A549 treated with AZD9567 at 1 μM for 4 hours (cell line): ENCODE data around the gene FAM131B. TPM values are rescaled to one million over a fixed set of nuclear protein-coding genes. Genes with fewer than 3 reads are reported as not detected.

ENCODE experiments used
- total RNA-seq: library from RNA; stranded (reverse); fragments of 200-300 nt; extraction: Qiagen RNA extraction; gene quantifications from 5 replicates; pipeline ENCODE4 v1.2.3, GENCODE V29; 2022; ENCODE audit not compliant: insufficient read depth

The FAM131B gene
- 0.26 to 0.41 TPM (median 0.37 TPM) in 4 of 5 replicates, not detected in the other for total RNA-seq

GRCh38 chr7:143362131-143363015 lies at the start of gene FAM131B:
Gene FAM131B (minus strand): TSS chr7:143362713. CDS start chr7:143362603, 110 bp downstream.

GRCh38 chr7:143408686-143409561 lies 46.4 kb upstream of the FAM131B start, which contains the start of gene EPHA1:
Gene EPHA1 (minus strand): TSS chr7:143408856. CDS start chr7:143408805, 51 bp downstream.

GRCh38 chr7:143380646-143381426 lies 18.3 kb upstream of the FAM131B start, which contains the start of gene ZYX:
Gene ZYX (plus strand): TSS chr7:143381345. CDS start chr7:143381572, 227 bp downstream.

GRCh38 chr7:143315776-143316175 lies 46.7 kb downstream of the FAM131B start, which contains the start of gene CLCN1:
Gene CLCN1 (plus strand): TSS chr7:143316111. CDS start chr7:143316213, 102 bp downstream.

Other genes starting within 250 kb of the FAM131B start
- gene PIP, start 230.6 kb downstream of the FAM131B start, total RNA-seq = 0.27 to 0.28 TPM in 2 of 5 replicates, not detected in the others
- gene TAS2R39, start 179.3 kb downstream of the FAM131B start, total RNA-seq = not detected in 5 replicates
- gene TAS2R40, start 140.7 kb downstream of the FAM131B start, total RNA-seq = not detected in 5 replicates
- 118 to 128 TPM (median 122 TPM) in 5 replicates for gene GSTK1, start 99.3 kb downstream of the FAM131B start, total RNA-seq
- 0.79 to 1.1 TPM (median 0.89 TPM) in 4 of 5 replicates, not detected in the other for gene TMEM139, start 77.8 kb downstream of the FAM131B start, total RNA-seq
- gene CASP2, start 74.4 kb downstream of the FAM131B start, total RNA-seq = 17.8 to 19.7 TPM (median 19.1 TPM) in 5 replicates
- 0.03 to 0.05 TPM (median 0.03 TPM) in 3 of 5 replicates, not detected in the others for gene CLCN1, start 46.6 kb downstream of the FAM131B start, total RNA-seq
- gene ZYX, start 18.6 kb upstream of the FAM131B start, total RNA-seq = 156 to 180 TPM (median 176 TPM) in 5 replicates
- gene EPHA1, start 46.1 kb upstream of the FAM131B start, total RNA-seq = 0.03 to 0.05 TPM in 2 of 5 replicates, not detected in the others
- gene TAS2R60, start 80.7 kb upstream of the FAM131B start, total RNA-seq = not detected in 5 replicates
- not detected in 5 replicates for gene TAS2R41, start 115.2 kb upstream of the FAM131B start, total RNA-seq
- gene CTAGE15, start 209.1 kb upstream of the FAM131B start, total RNA-seq = not detected in 5 replicates